NCI-H526 treated with DMSO at 0.1 percent for 48 hours (cell line): ENCODE data around the gene SS18L1.

Experiments
- DNase-seq: peaks from one replicate; lab custom pipeline; 2025; lab: John Stamatoyannopoulos, UW

SS18L1 gene

GRCh38 chr20:62226707-62227590 lies 83.4 kb downstream of the SS18L1 start:
- DNase-seq, result no peak

GRCh38 chr20:62227591-62227976 lies 84.0 kb downstream of the SS18L1 start:
- no peak for DNase-seq

- DNase-seq, result no peak
Measured at GRCh38 chr20:62227977-62228958, 84.7 kb downstream of the SS18L1 start.

GRCh38 chr20:62228982-62229545 lies 85.5 kb downstream of the SS18L1 start:
- DNase-seq, result no peak

- no peak for DNase-seq
Measured at GRCh38 chr20:62229667-62230066, 86.1 kb downstream of the SS18L1 start.

GRCh38 chr20:62230276-62230675 lies 86.7 kb downstream of the SS18L1 start:
- DNase-seq, result no peak

GRCh38 chr20:62230696-62231095 lies 87.1 kb downstream of the SS18L1 start:
- no peak for DNase-seq

GRCh38 chr20:62231292-62231691 lies 87.7 kb downstream of the SS18L1 start:
- DNase-seq, result no peak
